ENCODE results near the gene CA9.

Gene CA9

GRCh38 chr9:35716230-35716629 lies 42.5 kb downstream of the CA9 start:
- no peak for DNase-seq (ENCODE audit: extremely low spot score)
- ChIA-PET POLR2A (no interaction called here), CTCF (interaction anchor here (1.0 to 19.1 kb wide), 5 partner anchors 11 to 112 kb away, joined by 3 to 224 read pairs (median 5); partner anchors contain the start of genes CREB3 and TLN1)
- TF ChIP-seq CTCF (IDR thresholded peaks at IDR 0.05; ENCODE audit: control extremely low read depth, extremely low read depth, low read depth, missing control alignments), result no peak

GRCh38 chr9:35717132-35717870 lies 43.6 kb downstream of the CA9 start:
- no peak for DNase-seq (ENCODE audit: extremely low spot score)
- ChIA-PET POLR2A (no interaction called here), CTCF (interaction anchor here (1.0 to 19.1 kb wide), 6 partner anchors 12 to 113 kb away, joined by 3 to 224 read pairs (median 4); partner anchors contain the start of genes CREB3 and TLN1)
- no peak for TF ChIP-seq CTCF (IDR thresholded peaks at IDR 0.05; ENCODE audit: control extremely low read depth, extremely low read depth, low read depth, missing control alignments)

- no peak for DNase-seq (ENCODE audit: extremely low spot score)
- ChIA-PET POLR2A (no interaction called here), CTCF (interaction anchor here (8.5 to 19.1 kb wide), 2 partner anchors 11 to 23 kb away, joined by 72 to 224 read pairs; partner anchors contain the start of genes CREB3 and TLN1)
- no peak for TF ChIP-seq CTCF (IDR thresholded peaks at IDR 0.05; ENCODE audit: control extremely low read depth, extremely low read depth, low read depth, missing control alignments)
Observed at GRCh38 chr9:35718721-35719511, 45.2 kb downstream of the CA9 start.

- no peak for DNase-seq (ENCODE audit: extremely low spot score)
- CTCF ChIA-PET, result interaction anchor here (8.5 to 19.1 kb wide), 2 partner anchors 10 to 23 kb away, joined by 72 to 224 read pairs; partner anchors contain the start of genes CREB3 and TLN1
- no peak for TF ChIP-seq CTCF (IDR thresholded peaks at IDR 0.05; ENCODE audit: control extremely low read depth, extremely low read depth, low read depth, missing control alignments)
- POLR2A ChIA-PET, result no interaction called here
Observed at GRCh38 chr9:35719546-35719945, 45.8 kb downstream of the CA9 start.

GRCh38 chr9:35723426-35723825 lies 49.7 kb downstream of the CA9 start:
- ChIA-PET CTCF (interaction anchor here (1.5 to 11.0 kb wide), 2 partner anchors 23 to 27 kb away, joined by 3 to 130 read pairs; no protein-coding TSS in a partner anchor), POLR2A (interaction anchor here (0.7 kb wide), 1 partner anchor 30 kb away, joined by 3 read pairs; no protein-coding TSS in a partner anchor)
- no peak for DNase-seq (ENCODE audit: extremely low spot score)
- TF ChIP-seq CTCF (IDR thresholded peaks at IDR 0.05; ENCODE audit: control extremely low read depth, extremely low read depth, low read depth, missing control alignments), result no peak

GRCh38 chr9:35723908-35724307 lies 50.2 kb downstream of the CA9 start:
- TF ChIP-seq CTCF (IDR thresholded peaks at IDR 0.05; ENCODE audit: control extremely low read depth, extremely low read depth, low read depth, missing control alignments), result no peak
- ChIA-PET CTCF (interaction anchor here (1.0 to 11.0 kb wide), 4 partner anchors 18 to 28 kb away, joined by 3 to 134 read pairs (median 66); partner anchors contain the start of genes GBA2 and RGP1), POLR2A (no interaction called here)
- DNase-seq (ENCODE audit: extremely low spot score), result no peak

Data from GM10248 (cell line).